PC-9 (cell line): ENCODE data around the gene CPT1B. TPM values are rescaled to one million over a fixed set of nuclear protein-coding genes. Genes with fewer than 3 reads are reported as not detected.

Experiments used
- BruUV-seq: library from RNA; stranded (reverse); fragments of 400-500 nt; replicated peaks from 2 replicates; lab custom pipeline; 2021; lab: Mats Ljungman, UMichigan
- CTCF ChIA-PET: fragments of 300-600 bp; sonication (Branson Sonifier 250); formaldehyde crosslinking; loops from one replicate; lab custom pipeline; 2022; ENCODE audit warnings: antibody characterized with exemption; lab: Charles Lee
- POLR2A ChIA-PET: fragments of 300-600 bp; sonication (Branson Sonifier 250); formaldehyde crosslinking; loops from one replicate; lab custom pipeline; 2022; ENCODE audit warnings: antibody characterized with exemption; ENCODE audit not compliant: unreplicated experiment; lab: Charles Lee
- DNase-seq, 2 experiments: peaks; one replicate each; pipeline versions ENCODE4 v3.0.0 to v3.0.0-alpha.2; 2015 to 2022; ENCODE audit warnings: mixed read lengths in 1 of 2
- H2AFZ ChIP-seq: fragments of 200-600 bp; sonication (generic); 2 replicates; pipeline ENCODE4 v1.8.1; 2017; ENCODE audit warnings: antibody characterized with exemption
- H3F3A ChIP-seq: fragments of 200-600 bp; sonication (generic); 2 replicates; pipeline ENCODE4 v1.8.1; 2017; ENCODE audit warnings: antibody characterized with exemption, mild to moderate bottlenecking, low read depth; ENCODE audit not compliant: insufficient read depth
- H3K27ac ChIP-seq: fragments of 200-600 bp; sonication (generic); 2 replicates; pipeline ENCODE4 v1.6.1; 2016; ENCODE audit warnings: mixed run types
- H3K27me3 ChIP-seq: fragments of 200-600 bp; sonication (generic); 2 replicates; pipeline ENCODE4 v1.6.1; 2016; ENCODE audit warnings: low read depth, mixed run types; ENCODE audit not compliant: insufficient read depth
- H3K36me3 ChIP-seq: fragments of 200-600 bp; sonication (generic); 2 replicates; pipeline ENCODE4 v1.6.1; 2016; ENCODE audit warnings: low read depth, mixed run types
- H3K4me1 ChIP-seq: fragments of 200-600 bp; sonication (generic); replicated peaks from 2 replicates; pipeline ENCODE4 v1.6.1; 2016; ENCODE audit warnings: mixed run types; ENCODE audit not compliant: insufficient read depth
- H3K4me2 ChIP-seq: fragments of 200-600 bp; sonication (generic); 2 replicates; pipeline ENCODE4 v1.6.1; 2017; ENCODE audit warnings: mixed run types
- H3K4me3 ChIP-seq: fragments of 200-600 bp; sonication (generic); 2 replicates; pipeline ENCODE4 v1.6.1; 2016; ENCODE audit warnings: mixed run types
- H3K79me2 ChIP-seq: fragments of 200-600 bp; sonication (generic); 2 replicates; pipeline ENCODE4 v1.6.1; 2017; ENCODE audit warnings: low read depth, mixed run types
- H3K9me2 ChIP-seq: fragments of 200-600 bp; sonication (generic); 2 replicates; pipeline ENCODE4 v1.8.1; 2017; ENCODE audit warnings: mild to moderate bottlenecking; ENCODE audit not compliant: insufficient read depth
- H3K9me3 ChIP-seq: fragments of 200-600 bp; sonication (generic); 2 replicates; pipeline ENCODE4 v1.8.1; 2016; ENCODE audit warnings: low read depth; ENCODE audit not compliant: insufficient read depth
- H4K20me1 ChIP-seq: fragments of 200-600 bp; sonication (generic); 2 replicates; pipeline ENCODE4 v1.8.1; 2017; ENCODE audit not compliant: insufficient read depth
- CTCF ChIP-seq: fragments of 200-600 bp; sonication (generic); conservative IDR thresholded peaks from 2 replicates; pipeline ENCODE4 v1.6.1; 2017; ENCODE audit warnings: mixed run types, antibody characterized with exemption, mild to moderate bottlenecking, moderate library complexity
- EZH2 ChIP-seq: fragments of 200-600 bp; sonication (generic); IDR thresholded peaks from 2 replicates; pipeline ENCODE4 v1.8.0; 2017; ENCODE audit warnings: antibody characterized with exemption, low read depth
- intact Hi-C: fragments of 100-400 bp; cut with micrococcal nuclease; formaldehyde crosslinking; loops from one replicate; pipeline ENCODE4 v1.10.0; 2022; ENCODE audit not compliant: unreplicated experiment
- total RNA-seq: library from RNA; stranded (reverse); gene quantifications from 2 replicates; pipeline ENCODE4 v1.2.3, GENCODE V29; 2021

Gene CPT1B
- total RNA-seq, 1 experiment from 2014 or later, result 66.2 TPM

- ChIA-PET POLR2A (interaction anchor here (0.6 to 1.1 kb wide), 5 partner anchors 12 to 626 kb away, joined by 3 to 18 read pairs (median 3); no protein-coding TSS in a partner anchor), CTCF (interaction anchor here (0.5 to 1.6 kb wide), 10 partner anchors 17 to 310 kb away, joined by 3 to 14 read pairs (median 4); partner anchors contain the start of genes KLHDC7B, LMF2, NCAPH2 and SCO2)
- Histone ChIP-seq H3K36me3 (no peaks in the 10 kb centered on the region), H4K20me1 (no peaks in the 10 kb centered on the region), H3K4me2 (peak within 1 kb of the TSS; percentile 83), H3K4me3 (peak within 1 kb of the TSS; percentile 70), H3K27ac (no peak within 1 kb of the TSS), H3F3A (peaks cover 21% of the 10 kb centered on the region; the same call in 1 of the 2 replicates), H3K27me3 (no peaks in the 10 kb centered on the region), H2AFZ (peak within 1 kb of the TSS; percentile 91), H3K9me3 (no peaks in the 10 kb centered on the region), H3K4me1 (peaks cover 17% of the 10 kb centered on the region), H3K9me2 (no peaks in the 10 kb centered on the region), H3K79me2 (no peaks in the 10 kb centered on the region)
- BruUV-seq, result TSS peak; percentile 87
- peak; percentile 93 to 98 for DNase-seq
- intact Hi-C loops, result loop anchor here (1.0 to 2.0 kb wide), 2 partner anchors 20 to 32 kb away; partner anchors contain the start of genes CHKB and TYMP
- TF ChIP-seq EZH2 (no peak), CTCF (peak; percentile 98)
Observed at GRCh38 chr22:50562523-50563412, 15.5 kb downstream of the CPT1B start, which contains the start of gene SYCE3. Gene SYCE3, minus strand, starts transcription at chr22:50562919. Its CDS starts 6,514 bp downstream, at chr22:50556405.

GRCh38 chr22:50561401-50562358 lies 16.5 kb downstream of the CPT1B start:
- H2AFZ ChIP-seq, result no peak overlapping the region
- no peaks in the 10 kb centered on the region for H3K36me3 ChIP-seq
- H3K4me2 ChIP-seq, result no peak overlapping the region
- POLR2A ChIA-PET, result no interaction called here
- CTCF ChIA-PET, result no interaction called here
- TF ChIP-seq EZH2, result no peak
- TF ChIP-seq CTCF, result no peak
- H3K4me1 ChIP-seq, result peaks cover 17% of the 10 kb centered on the region
- H3K9me3 ChIP-seq, result no peaks in the 10 kb centered on the region
- no peaks in the 10 kb centered on the region for H3K9me2 ChIP-seq
- no TSS peak for BruUV-seq
- H3K79me2 ChIP-seq, result no peaks in the 10 kb centered on the region
- no peaks in the 10 kb centered on the region for H4K20me1 ChIP-seq
- no peak overlapping the region for H3K27ac ChIP-seq
- H3K4me3 ChIP-seq, result no peak overlapping the region
- intact Hi-C loops, result loop anchor here (2.0 kb wide), 1 partner anchor 31 kb away; the partner anchor contains the start of gene TYMP
- no peak for DNase-seq
- peaks cover 12% of the 10 kb centered on the region; the same call in 1 of the 2 replicates for H3F3A ChIP-seq
- no peaks in the 10 kb centered on the region for H3K27me3 ChIP-seq

- H2AFZ ChIP-seq, result no peak overlapping the region
- H3K36me3 ChIP-seq, result no peaks in the 10 kb centered on the region
- TF ChIP-seq CTCF (no peak), EZH2 (no peak)
- H3K9me2 ChIP-seq, result no peaks in the 10 kb centered on the region
- ChIA-PET POLR2A (no interaction called here), CTCF (no interaction called here)
- no TSS peak for BruUV-seq
- no peak overlapping the region for H3K4me3 ChIP-seq
- H3K4me1 ChIP-seq, result peaks cover 17% of the 10 kb centered on the region
- H3K27me3 ChIP-seq, result no peaks in the 10 kb centered on the region
- DNase-seq, result no peak
- H3K9me3 ChIP-seq, result no peaks in the 10 kb centered on the region
- intact Hi-C loops, result no loop called here
- H3K4me2 ChIP-seq, result no peak overlapping the region
- no peak overlapping the region for H3K27ac ChIP-seq
- H3K79me2 ChIP-seq, result no peaks in the 10 kb centered on the region
- H4K20me1 ChIP-seq, result no peaks in the 10 kb centered on the region
- 0 out of 2 replicates have a peak, but pooled peaks cover 4% of the 10 kb centered on the region for H3F3A ChIP-seq
Observed at GRCh38 chr22:50560034-50560433, 18.2 kb downstream of the CPT1B start.
